GM10266 (cell line): Measurements from ENCODE around the gene ARL3.

Experiments used
- DNase-seq: peaks from one replicate; pipeline ENCODE4 v3.0.0; 2012; ENCODE audit errors: extremely low spot score
- TF ChIP-seq, protein P1 (sequence below): IDR thresholded peaks from 2 replicates; pipeline ENCODE4 v1.5.1; 2012; ENCODE audit warnings: mild to moderate bottlenecking, low read depth; ENCODE audit not compliant: control insufficient read depth, insufficient read depth; ENCODE audit errors: missing control alignments

Gene ARL3

DNA sequence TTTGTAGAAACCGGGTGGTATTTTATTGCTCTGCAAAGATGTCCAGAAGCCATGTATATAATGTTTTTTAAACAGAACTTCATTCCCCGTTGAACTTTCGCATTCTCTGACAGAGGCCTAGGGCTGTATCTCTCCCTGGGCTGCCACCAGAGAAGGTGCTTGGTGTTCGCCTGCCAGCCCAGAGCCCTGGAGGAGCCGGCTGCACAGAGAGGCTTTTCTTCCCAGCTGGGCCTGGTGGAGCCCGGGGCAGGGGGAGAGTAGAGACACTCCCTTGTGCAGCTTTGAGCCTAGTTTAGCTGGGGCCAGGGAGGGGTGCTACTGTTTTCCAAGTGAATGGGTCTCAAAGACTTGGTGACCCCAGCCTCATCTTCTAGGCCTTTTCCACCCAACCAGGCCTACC is 83.5 kb downstream of the ARL3 start:
- DNase-seq, result no peak
- TF ChIP-seq, protein P1, sequence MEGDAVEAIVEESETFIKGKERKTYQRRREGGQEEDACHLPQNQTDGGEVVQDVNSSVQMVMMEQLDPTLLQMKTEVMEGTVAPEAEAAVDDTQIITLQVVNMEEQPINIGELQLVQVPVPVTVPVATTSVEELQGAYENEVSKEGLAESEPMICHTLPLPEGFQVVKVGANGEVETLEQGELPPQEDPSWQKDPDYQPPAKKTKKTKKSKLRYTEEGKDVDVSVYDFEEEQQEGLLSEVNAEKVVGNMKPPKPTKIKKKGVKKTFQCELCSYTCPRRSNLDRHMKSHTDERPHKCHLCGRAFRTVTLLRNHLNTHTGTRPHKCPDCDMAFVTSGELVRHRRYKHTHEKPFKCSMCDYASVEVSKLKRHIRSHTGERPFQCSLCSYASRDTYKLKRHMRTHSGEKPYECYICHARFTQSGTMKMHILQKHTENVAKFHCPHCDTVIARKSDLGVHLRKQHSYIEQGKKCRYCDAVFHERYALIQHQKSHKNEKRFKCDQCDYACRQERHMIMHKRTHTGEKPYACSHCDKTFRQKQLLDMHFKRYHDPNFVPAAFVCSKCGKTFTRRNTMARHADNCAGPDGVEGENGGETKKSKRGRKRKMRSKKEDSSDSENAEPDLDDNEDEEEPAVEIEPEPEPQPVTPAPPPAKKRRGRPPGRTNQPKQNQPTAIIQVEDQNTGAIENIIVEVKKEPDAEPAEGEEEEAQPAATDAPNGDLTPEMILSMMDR, result no peak

DNA sequence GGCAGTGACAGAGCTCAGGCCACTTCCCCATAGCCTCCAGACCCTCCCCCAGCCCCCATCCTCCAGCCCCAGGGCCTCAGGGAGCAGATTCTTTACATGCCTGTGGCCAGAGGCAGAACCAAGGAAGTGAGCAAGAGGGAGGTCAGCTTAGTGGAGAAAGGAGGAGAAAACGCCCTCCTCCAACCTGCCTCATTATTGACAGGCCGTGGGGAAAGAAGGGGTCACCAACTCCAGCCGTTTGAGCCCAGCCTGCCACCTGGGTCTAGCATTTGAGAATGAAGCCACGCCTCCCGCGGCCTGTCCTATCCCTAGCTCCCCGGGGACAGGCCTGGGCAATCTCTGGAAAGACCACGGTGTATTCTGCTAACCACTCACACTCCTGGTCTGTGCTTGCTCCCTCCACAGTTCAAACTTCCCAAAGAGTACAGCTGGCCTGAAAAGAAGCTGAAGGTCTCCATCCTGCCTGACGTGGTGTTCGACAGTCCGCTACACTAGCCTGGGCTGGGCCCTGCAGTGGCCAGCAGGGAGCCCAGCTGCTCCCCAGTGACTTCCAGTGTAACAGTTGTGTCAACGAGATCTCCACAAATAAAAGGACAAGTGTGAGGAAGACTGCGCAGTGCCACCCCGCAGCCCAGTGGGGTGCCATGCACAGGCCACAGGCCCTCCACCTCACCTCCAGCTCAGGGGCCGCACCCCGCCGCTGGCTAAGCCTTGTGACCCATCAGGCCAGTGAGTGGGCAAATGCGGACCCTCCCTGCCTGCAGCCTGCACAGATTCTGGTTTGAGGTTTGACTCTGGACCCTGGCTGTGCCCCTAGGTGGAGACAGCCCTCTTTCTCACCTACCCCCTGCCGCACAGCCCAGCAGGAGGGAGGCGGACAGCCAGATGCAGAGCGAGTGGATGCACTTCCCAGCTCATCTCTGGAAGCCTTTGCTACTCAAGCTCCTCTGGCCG is 84.3 kb downstream of the ARL3 start:
- DNase-seq, result no peak
- TF ChIP-seq, protein P1, result no peak

DNA sequence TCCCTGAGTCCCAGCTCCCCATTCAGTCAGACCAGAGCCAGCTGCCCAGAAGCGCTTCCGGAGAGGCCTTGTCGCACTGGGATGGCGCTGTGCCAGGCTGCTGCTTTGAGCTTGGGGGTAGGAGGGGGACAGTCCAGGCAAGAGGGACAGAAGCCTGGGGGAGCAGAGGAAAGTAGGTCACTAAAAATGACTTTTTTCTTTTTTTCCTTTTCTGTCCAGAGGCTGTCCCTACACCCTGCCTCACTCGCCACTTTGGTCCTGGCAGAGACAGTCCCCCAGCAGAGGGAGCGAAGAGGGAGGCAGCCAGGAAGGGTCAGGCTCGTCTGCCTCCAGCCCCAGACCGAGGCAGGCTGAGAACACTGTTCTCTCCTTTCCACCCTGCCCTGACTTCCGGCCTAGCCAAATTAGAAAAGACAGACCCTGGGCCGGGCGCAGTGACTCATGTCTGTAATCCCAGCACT is 85.7 kb downstream of the ARL3 start:
- no peak for DNase-seq

DNA sequence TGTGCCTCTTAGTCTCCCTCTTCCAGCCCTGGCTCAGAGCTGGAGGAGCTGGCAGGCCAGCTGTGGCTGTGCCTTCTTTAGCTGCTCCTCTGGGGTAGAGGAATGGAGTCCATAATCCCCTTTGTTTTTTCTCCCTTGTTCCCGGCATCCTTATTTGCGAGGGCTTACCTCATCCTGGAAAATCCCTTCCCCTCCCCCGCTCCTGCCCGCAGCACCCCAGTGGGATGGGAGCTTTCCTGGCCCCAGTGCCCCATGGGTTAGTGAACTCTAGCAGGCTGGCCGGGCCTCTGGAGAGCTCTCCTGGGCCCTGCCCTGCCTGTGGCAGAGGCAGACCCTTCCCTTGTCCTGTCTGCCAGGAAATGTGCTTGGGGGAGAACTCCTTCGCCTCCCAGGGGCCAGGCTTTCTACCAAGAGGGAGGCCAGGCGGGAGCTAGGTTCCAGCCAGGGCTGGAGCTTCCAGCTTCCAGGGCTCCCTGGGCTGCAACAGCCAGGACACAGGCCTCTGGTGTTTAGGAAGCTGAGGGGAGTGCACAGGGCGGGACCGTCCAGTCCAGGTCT is 86.4 kb downstream of the ARL3 start:
- no peak for DNase-seq
- TF ChIP-seq, protein P1, result no peak

More for the DNA sequence above, 85.7 kb downstream of the ARL3 start:
- TF ChIP-seq, protein P1, result no peak

DNA sequence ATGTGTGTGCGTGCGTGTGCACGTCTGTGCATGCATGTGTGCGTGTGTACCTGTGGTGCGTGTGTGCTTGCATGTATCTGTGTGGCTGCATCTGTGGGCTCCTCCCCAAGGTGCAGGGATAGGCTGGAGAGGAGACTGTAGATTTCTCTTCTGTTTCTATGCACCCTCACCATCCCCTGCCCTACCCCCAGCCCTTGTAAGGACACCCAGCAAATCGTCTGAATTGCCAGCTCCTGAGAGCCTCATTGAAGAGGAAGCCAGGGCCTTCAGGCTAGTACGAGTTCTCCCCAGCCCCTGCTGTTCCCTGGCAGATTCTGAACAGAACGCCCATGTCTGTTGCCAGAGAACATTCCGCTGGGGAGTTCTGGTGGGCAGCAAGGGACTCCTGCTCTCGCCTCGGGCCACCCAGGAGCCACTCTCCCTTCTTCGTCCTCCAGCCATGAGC is 86.9 kb downstream of the ARL3 start:
- TF ChIP-seq, protein P1, result no peak
- DNase-seq, result no peak

DNA sequence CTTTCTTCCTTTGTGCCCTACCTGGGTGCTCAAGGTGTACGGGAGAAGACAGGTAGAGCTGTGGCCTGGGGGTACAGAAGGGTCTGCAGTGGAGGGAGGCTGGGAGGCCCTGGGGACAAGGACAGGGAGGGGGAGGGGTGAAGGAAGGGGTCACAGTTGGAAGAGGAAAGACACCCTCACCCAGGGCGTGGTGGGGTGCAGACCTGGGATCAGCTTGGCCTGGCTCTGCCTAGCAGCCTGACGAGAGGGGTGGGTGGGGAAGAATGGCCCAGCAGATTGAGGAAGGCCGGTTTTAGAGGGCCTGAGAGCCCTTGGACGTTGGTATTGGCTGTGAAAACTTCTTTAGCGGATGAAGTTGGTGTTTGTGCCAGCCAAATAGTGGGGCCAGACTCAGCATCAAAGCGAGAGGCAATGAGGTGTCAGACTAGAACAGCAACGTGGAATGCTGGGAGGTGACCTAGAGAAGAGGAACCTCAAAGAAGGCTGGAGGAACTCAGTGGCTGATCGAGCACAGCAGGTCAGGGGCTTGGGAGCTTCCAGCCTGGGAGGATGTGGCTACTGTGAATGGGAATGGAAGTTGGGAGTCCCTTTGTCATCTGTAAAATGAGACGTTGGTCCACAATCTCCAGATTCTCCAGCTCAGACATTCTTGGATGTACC is 88.0 kb downstream of the ARL3 start:
- TF ChIP-seq, protein P1, result no peak

More for the DNA sequence above, 88.0 kb downstream of the ARL3 start:
- no peak for DNase-seq
